Posterior cingulate gyrus (tissue), 11 donors: ENCODE measurements around the gene SLC25A12.

ENCODE experiments used
- DNase-seq, 10 donors: peaks; one replicate each; pipeline versions ENCODE4 v3.0.0 to v3.0.0-alpha.2; 2020 to 2021; ENCODE audit warnings: mixed read lengths in 3 of 10
- intact Hi-C: fragments of 100-400 bp; cut with DNase I; formaldehyde crosslinking; loops from one replicate; pipeline ENCODE4 v1.15.1; 2023

Gene SLC25A12

DNA sequence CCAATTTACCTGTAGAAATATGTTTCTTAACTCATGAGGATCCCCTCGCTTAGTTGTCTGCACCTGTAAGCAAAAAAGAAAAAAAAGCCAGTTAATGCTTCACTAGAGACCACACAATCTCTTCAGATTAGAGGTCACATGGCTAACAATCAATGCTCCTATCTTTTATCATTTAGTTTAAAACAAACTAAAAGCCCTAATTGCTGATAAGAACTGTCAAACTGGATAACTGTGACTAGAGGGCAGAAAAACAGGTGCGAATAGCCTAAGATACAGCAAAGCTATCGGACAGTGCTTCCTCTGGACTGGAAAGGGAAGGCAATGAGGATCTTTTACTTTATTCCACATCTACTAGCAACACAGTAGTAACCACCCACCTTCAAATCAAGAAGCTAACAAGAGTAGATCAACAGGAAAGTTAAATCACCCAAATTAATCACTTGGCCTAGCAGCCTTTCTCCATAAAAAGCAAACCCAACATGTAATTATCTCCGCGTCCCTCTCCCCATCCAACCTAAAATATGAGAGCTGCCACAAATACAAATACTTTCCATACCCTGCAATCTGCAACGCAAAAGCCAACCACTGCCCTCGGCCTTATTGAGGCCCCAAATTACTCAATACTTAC, 734 bp downstream of the SLC25A12 start:
- DNase-seq = no peak
- intact Hi-C loops = no loop called here

DNA sequence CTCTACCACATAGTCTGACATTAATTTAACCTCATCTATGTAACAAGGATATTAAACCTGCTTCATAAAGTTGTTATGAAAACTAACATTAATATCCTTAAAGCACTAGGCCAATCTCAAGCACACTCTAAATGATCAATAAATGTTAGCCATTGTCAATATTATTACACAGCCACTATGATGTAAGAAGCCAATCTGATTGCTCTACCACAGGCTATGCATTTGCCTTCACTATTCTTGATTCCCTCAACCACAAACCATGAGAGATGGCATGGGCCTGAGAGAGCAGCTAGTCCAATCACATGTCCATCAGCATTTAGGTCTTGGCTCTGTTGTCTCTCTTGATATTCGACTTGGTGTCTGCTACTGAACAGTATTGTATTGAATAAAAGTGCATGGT, 4.2 kb downstream of the SLC25A12 start:
- intact Hi-C loops = no loop called here

DNA sequence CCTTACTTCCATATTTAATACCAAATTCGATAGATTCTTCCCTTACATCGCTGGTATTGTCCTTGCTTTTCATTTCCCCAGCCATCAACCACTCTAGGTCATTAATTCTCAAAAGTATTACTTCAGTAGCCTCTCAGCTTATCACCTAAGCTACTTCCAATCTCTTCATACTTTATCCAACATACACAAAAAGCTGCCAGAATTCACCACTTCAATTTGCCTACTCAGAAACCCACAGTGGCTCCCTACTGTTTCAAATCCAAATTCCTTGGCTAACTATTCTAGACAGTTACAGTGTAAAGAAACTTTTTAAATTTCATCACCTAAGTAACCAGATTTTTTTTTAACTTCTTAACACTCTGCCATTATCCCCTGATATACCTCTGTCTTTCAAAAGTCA, 4.7 kb downstream of the SLC25A12 start:
- intact Hi-C loops = no loop called here
- DNase-seq = no peak

More for the DNA sequence above, 4.2 kb downstream of the SLC25A12 start:
- DNase-seq = no peak

DNA sequence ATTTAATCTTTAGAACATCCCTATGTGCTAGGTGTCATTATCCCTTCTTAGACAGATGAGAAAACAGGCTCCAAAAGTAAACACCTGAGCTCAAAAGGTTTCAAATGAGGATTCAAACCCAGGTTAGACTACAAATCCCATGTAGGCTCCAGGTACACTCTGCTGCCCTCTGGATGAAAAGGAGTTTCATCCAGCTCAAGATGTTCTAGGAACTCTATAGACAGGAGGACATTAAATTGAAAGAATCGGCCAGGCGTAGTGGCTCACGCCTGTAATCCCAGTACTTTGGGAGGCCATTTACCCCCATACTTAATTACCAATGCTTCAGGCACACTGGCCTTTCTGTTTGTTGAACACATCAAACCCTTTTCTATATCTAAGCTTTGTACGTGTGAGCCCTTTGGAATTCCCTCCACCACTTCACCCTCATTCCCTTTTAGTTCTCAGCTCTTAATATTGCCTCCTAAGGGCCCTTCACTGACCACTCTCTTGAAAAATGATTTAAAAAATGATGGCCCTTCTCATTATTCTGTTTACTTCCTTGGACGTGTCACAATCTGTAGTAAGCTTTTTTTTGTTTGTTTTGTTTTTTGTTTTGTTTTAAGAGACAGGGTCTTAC, 10.7 kb downstream of the SLC25A12 start:
- DNase-seq = no peak
- intact Hi-C loops = no loop called here

DNA sequence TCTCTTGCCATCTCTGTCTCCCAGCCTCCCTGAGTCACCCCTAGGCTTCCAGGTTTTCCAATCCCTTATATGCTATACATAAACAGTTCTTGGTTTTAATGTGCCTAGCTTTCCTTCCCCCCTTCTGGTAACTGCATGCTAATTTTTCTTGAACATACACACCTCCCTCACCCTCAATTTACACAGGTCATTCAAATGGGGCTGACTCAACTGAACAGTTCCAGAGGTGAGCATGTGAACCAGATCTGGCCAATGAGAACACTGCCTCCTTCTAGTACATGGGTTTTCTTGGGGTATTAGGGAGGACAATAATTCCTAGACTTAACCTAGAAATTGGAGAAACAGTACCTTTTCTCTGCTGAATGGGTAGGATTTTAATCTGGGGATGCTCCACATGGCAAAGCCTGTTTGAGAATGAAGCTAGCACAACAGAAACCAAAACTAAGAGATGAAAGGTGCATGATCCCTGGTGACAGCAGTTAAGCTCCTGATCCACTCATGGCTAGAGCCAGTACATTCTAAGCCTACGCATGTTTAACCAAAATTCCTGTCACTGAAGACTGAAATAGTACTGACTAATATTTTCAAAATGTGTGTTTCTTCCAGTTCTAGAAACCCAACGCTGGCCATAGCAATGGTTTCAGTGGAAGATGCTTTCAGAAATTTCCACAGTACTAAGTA, 11.8 kb downstream of the SLC25A12 start:
- intact Hi-C loops = no loop called here

DNA sequence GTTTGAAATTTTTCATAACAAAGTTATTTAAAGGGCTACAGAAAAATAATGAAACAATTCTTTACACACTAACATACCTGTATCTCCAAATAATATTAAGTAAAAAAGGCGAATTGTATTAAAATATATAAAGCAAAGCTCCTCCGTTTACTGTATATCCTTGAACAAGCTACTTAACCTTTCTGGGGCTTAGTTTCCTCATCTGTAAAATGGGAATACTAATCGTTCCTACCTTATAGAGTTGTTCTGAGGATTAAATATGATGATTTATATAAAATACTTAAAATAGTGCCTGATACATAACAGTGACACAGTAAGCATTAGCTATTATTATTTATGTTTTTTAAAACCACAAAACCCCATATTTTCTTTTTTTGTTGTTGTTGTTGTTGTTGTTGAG, 13.3 kb downstream of the SLC25A12 start:
- no peak for DNase-seq
- intact Hi-C loops = no loop called here

More for the DNA sequence above, 11.8 kb downstream of the SLC25A12 start:
- no peak for DNase-seq

DNA sequence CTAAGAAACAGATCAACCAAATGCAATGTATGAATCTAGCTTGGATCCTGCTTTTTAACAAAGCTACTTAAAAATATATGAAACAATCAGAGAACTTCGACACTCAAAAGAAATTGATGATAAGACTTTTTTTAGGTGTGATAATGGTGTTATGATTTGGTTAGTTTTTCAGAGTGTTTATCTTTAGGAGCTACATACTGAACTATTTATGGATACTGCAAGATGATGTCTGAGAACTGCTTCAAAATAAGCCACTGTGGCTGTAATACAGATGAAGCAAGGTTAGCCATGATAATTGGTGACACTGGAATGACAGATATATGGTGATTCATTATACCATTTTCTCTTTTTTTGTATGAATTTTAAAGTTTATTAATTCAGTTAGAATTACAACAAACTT, 14.2 kb downstream of the SLC25A12 start:
- DNase-seq = no peak
- intact Hi-C loops = no loop called here

DNA sequence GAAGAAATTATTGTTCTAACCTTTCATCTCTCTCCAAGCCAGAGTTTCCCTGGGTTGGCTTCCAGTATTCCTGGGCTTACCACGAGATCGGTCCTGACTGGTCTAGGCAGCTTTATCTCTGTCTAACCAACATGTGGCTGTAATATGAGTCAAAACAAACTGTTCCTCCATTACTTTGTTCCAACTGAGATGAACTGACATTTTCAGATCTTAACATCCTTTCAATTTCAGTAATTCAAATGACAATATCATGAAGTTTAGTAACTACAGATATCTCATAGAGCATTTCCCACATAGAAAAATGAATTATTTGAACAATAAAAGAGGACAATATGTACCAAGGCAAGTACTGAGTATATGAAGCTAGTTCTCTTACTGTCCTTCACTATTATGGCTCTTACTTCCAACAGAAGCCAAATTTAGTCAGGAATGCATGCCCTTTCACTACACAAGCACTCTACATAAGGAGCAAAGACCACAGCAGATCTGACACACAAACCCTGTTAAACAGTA, 15.5 kb downstream of the SLC25A12 start:
- DNase-seq = no peak

DNA sequence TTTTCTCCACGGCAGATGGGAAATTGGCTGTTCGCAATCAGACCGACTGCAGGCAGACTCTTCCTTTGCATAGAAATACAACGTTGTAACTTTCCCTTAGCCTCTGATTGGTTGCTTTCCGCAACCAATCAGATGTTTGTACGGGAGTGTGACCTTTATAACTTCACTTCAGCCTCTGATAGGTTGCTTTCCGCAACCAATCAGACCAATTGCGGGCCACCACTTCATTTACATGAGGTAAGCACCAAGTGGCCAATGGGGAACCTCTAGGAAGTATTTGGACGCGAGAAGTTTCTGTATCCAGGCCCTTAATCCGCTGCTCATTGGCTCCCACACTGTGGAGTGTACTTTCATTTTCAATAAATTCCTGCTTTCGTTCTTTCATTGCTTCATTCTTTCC, 19.1 kb downstream of the SLC25A12 start:
- intact Hi-C loops = no loop called here
- no peak for DNase-seq

More for the DNA sequence above, 15.5 kb downstream of the SLC25A12 start:
- intact Hi-C loops = no loop called here

DNA sequence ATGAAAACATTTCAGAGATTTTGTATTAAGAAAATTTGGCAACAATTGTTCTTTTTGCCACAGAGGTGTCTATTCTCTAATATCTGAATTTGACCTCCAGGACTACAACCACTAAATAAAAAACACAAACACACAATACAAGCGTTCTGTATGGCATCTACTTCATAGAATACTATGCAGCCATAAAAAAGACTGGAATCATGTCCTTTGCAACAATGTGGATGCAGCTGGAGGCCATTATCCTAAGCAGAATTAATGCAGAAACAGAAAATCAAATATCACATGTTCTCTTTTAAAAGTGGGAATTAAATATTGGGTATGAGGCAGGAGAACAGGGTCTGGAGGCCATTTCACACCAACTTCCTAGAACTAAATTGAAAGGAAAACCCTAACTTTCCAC, 19.5 kb downstream of the SLC25A12 start:
- no peak for DNase-seq
- intact Hi-C loops = no loop called here

DNA sequence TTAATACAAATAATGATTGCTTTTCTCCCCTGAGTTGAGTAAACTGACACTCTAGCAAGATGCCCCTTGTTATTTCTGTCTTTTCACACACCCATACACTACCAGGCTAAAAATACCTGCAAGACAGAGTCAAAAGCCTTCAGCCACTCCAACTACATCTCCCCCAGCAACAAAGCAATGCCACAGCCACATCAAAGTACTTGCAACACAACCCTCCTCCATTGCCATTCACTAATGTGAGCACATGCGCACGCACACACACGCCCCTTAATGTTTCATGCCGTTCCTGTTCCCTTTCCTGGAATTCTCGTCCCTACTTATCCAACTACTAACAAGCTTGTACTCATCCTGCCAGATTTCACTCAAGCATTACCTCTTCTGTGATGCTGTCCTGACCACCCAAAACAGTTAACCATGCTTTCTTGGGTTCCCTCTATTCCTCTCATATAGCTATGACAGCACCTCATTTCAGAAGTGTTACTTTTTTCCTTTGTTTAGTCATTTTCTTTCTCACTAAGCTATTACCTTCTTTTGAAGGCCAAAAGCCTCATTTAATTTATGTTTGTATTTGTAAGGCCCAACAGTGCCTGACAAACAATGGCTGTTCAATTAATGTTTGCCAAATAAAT, 29.6 kb downstream of the SLC25A12 start:
- intact Hi-C loops = no loop called here
- no peak for DNase-seq

DNA sequence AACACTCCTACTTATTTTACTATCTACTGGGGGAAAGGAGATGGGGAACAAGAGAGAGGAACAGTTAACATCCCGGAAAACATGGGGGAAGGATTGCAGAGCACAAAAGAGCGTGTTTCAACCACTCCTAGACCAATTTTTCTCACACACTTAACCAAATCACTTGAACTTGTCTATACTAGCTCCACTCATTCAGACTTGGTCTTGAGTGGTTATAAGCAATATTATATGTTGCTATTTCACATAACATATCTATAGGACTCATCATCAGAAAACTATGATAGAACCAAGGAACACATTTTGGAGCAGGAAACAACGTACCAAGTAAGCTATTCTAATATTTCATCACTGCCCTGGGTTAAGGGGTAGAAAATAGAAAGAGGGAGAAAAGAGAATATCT, 31.5 kb downstream of the SLC25A12 start:
- no peak for DNase-seq
- intact Hi-C loops = no loop called here

DNA sequence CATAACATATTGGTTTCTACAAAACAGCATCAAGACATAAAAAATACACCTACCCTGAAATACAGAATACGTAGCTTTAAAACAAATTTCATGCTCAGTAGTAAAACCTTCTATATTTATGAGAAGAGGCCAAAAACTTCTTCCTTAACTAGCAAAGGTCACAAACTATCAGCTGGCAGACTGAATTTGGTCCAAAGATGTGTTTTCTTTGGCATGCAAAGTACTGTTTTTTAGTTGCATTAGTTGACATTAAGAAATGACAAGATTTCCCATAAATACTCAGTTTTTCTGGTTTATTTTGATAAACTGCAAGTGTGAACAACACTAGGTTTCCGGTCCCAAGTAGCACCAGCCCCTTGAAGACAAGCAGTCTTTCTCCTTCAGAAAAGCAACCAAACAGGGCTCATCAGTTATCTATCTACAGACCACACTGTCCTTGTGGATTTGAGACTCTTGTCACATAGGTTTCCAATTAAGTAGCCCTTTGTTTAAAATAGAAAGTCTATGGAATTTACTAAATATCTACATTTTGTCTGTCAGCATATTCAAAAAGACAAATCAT, 35.6 kb downstream of the SLC25A12 start:
- intact Hi-C loops = no loop called here

DNA sequence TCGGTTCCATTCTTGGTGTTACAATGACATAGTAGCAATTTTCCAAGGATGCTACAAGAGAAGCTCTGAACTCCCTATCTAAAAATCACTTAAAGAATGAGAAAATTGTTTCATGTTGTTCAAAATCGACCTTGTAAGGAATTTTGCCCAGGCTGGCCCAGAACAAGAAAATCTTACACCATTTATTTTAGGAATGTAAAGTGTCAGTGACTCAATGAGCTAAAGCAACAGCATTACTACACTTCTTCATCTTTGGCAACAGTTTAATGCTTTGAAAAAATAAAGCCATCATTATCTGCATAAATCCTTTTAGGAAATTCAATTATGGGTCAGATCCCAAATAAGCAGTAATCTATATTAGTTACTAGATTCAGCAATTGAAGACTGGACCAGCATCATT, 38.6 kb downstream of the SLC25A12 start:
- DNase-seq = no peak
- intact Hi-C loops = no loop called here

More for the DNA sequence above, 35.6 kb downstream of the SLC25A12 start:
- DNase-seq = no peak

DNA sequence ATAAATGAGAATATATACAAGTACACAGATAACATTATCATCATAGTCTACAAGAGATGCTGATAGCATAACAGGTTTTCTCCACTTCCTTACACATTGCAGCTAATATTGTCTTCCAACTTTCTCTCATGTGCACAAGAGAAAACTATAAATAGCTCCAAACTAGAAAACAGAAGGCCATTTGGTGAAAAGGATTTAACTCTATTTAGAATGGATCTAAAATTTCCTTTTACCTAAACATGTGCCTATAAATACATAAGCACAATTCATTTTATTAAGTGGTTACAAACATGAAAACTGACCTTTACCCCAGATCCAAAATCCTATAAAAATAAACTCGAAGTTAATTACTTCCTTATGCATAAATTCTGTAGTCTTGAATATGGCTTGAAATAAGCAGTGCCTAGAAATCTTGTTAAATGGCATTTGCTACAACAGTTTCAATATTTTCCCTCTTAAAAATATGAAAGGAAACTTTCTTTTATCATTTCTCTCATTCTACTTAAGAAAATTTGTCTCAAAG, 41.6 kb downstream of the SLC25A12 start:
- DNase-seq = no peak
- intact Hi-C loops = no loop called here

DNA sequence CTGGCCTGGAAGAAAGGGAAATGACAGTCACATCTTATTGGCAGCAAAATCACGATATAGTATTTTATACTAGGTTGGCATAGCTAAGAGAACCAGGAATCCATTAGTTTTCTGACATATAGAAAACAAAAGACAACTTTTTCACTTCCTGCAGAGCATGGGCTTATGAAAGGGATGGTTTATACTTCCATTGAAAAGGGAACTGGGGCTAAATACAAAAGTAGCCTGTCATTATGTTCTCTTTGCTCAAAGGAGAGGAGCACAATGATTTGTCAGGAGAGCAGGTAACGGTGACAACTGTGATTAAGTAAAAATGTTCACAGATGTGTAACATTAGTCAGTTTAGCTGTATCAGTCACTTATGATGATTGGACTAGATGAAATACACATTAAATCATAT, 46.4 kb downstream of the SLC25A12 start:
- intact Hi-C loops = no loop called here
- DNase-seq = no peak

DNA sequence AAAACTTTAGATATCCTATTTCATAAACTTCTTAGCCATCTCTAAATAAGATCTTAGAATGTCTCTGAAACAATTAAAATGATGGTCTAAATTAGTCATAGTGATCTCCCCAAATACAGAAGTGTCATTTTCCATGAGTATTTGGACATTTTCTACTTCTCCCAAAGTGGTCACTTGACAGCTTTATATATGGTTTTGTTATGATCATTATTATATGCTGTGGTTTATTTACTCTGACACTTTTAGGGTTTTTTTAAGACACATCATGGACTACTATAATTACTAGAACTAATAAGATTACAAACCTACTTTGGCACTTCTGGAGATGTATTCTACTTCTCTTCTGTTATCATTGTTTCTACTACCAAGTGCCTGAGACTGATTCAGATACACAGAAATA, 47.1 kb downstream of the SLC25A12 start:
- intact Hi-C loops = no loop called here
- DNase-seq = no peak

DNA sequence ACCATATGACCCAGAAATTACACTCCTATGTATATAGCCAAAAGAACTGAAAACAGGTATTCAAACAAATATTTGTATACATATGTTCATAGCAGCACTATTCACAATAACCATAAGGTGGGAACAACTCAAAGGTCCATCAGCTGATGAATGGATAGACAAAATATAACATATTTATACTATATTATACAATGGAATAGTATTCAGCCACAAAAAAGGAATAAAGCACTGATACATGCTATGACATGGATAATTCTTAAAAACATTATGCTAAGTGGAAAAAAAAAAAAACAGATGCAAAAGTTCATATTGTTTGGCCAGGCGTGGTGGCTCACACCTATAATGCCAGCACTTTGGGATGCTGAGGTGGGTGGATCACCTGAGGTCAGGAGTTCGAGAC, 52.0 kb downstream of the SLC25A12 start:
- intact Hi-C loops = no loop called here
- no peak for DNase-seq

DNA sequence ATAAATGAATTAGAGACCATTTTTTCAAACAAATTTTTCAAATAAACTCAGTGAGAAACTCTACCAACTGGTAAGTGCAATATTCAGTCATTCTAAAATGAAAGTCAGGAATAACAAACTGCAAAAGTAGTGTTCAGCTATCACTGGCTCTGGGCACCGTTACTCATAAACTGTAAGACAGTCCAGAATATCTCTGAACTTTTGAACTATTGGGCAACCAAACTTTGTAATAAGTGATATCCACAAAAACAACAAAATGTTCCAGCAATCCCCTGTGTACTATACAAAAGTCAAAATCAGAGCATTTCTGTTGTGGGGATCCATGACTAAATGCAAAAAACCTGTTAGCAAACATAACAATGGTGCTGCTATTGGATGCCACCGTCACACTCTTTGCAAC, 56.3 kb downstream of the SLC25A12 start:
- intact Hi-C loops = no loop called here
- DNase-seq = no peak

DNA sequence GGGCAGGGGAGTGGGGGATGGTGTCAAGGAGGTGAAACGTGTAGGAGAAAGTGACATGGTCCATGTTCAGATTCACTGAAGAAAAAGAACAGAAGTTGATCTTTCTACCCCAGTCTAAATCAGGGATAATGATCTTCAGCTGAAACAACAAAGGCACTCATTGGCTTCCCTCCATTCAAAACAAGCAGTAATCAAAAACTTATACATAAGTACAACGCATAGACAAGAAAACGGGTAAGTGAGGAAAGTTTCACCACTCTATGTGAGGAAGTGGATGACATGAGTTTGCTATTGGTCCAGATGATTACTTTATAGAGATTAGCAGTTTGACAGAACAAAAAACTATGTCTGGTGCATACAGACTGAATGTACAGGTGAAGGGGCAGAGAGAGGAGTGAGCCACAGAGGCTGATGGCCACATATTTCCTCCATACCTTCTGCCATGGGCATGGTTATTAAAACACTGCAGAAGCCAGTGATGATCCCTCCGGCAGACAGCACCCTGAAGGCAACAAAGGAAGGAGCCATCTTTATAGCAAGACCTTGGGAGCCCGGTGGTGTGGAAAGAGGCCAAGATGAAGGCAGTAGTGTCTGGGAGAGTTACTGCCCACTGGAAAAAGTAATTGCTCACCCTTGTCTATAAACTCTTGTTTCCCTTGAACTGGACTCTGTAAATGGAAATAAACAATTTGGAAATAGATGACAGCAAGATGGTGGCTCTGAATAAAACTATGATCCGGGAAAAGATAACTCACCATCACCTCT, 57.7 kb downstream of the SLC25A12 start:
- no peak for DNase-seq
- intact Hi-C loops = no loop called here
